GM19467 (cell line): ENCODE measurements around the gene SMKR1.
"Not testable (repeated sequence)": the region's sequence is repeated elsewhere in the genome, so short reads cannot be mapped to it uniquely, and the experiment has no call there.

ENCODE experiments used
- ATAC-seq: cut with Tn5 transposase; IDR thresholded peaks from one replicate; pipeline ENCODE4 v1.9.1; 2021; ENCODE audit warnings: mild to moderate bottlenecking, moderate library complexity; ENCODE audit not compliant: unreplicated experiment

SMKR1 gene

GRCh38 chr7:129524405-129524804, 22.1 kb downstream of the SMKR1 start:
- not testable (repeated sequence) for ATAC-seq

- ATAC-seq: no peak
Observed at GRCh38 chr7:129525225-129525862, 23.0 kb downstream of the SMKR1 start.

- ATAC-seq: no peak
Observed at GRCh38 chr7:129529643-129530042, 27.3 kb downstream of the SMKR1 start.

- no peak for ATAC-seq
Observed at GRCh38 chr7:129530795-129531391, 28.6 kb downstream of the SMKR1 start.

- ATAC-seq: no peak
Observed at GRCh38 chr7:129531721-129532120, 29.4 kb downstream of the SMKR1 start.

- ATAC-seq: no peak
Observed at GRCh38 chr7:129532375-129532774, 30.0 kb downstream of the SMKR1 start.

- ATAC-seq: not testable (repeated sequence)
Observed at GRCh38 chr7:129534558-129535274, 32.4 kb downstream of the SMKR1 start.

- ATAC-seq: no peak
Observed at GRCh38 chr7:129535896-129536295, 33.6 kb downstream of the SMKR1 start.

- no peak for ATAC-seq
Observed at GRCh38 chr7:129536323-129536722, 34.0 kb downstream of the SMKR1 start.

- no peak for ATAC-seq
Observed at GRCh38 chr7:129538790-129539189, 36.5 kb downstream of the SMKR1 start.

- ATAC-seq: no peak
Observed at GRCh38 chr7:129540340-129540739, 38.0 kb downstream of the SMKR1 start.

GRCh38 chr7:129544700-129545099, 42.4 kb downstream of the SMKR1 start:
- no peak for ATAC-seq

GRCh38 chr7:129550693-129551360, 48.5 kb downstream of the SMKR1 start:
- no peak for ATAC-seq

- ATAC-seq: no peak
Observed at GRCh38 chr7:129553899-129554461, 51.6 kb downstream of the SMKR1 start.

- no peak for ATAC-seq
Observed at GRCh38 chr7:129556607-129557133, 54.3 kb downstream of the SMKR1 start.

GRCh38 chr7:129557686-129558481, 55.6 kb downstream of the SMKR1 start:
- ATAC-seq: no peak

- no peak for ATAC-seq
Observed at GRCh38 chr7:129559564-129559963, 57.2 kb downstream of the SMKR1 start.

- no peak for ATAC-seq
Observed at GRCh38 chr7:129560831-129561230, 58.5 kb downstream of the SMKR1 start.

GRCh38 chr7:129561677-129562359, 59.5 kb downstream of the SMKR1 start:
- ATAC-seq: no peak
